Inferior parietal cortex (tissue), 1 donor: Measurements from ENCODE around the gene CTRB1.
"Not testable (repeated sequence)": the region's sequence is repeated elsewhere in the genome, so short reads cannot be mapped to it uniquely, and the experiment has no call there.

ENCODE experiments used
- DNase-seq: peaks from one replicate; pipeline ENCODE4 v3.0.0-alpha.2; 2016; ENCODE audit errors: extremely low spot score

CTRB1 gene

GRCh38 chr16:75271441-75272096 lies 52.8 kb downstream of the CTRB1 start:
- DNase-seq = no peak

DNA sequence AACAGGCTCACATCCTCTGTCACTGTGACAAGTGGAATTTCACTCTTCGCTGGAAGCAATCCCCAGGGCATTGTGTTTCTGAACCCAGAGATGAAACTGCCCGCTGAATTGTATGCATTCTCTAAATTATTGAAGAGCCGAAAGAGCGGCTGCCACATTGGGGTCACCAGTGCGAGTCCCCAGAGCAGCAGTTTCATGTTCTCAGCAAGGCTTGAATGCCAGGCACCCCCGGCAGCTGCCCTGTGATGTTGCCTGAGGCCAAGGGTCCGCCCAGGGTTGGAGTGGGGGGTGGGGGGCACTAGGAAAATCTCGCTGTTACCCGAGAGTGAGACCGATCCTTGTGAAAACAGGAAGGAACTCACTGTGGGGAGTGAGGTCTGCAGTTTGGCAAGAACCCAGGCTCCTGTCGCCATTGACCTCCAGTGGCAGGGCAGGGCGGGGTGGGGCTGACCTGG lies 53.3 kb downstream of the CTRB1 start:
- DNase-seq = no peak

DNA sequence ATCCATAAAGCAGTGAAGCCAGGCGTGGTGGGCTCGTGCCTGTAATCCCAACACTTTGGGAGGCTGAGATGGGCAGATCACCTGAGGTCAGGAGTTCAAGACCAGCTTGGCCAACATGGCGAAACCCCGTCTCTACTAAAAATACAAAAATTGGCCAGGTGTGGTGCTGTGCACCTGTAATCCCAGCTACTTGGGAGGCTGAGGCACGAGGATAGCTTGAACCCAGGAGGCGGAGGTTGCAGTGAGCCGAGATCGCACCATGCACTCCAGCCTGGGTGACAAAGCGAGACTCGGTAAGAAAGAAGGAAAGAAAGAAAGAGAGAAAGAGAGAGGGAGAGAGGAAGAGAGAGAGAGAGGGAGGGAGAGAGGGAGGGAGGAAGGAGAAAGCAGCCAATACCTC lies 53.8 kb downstream of the CTRB1 start:
- DNase-seq = not testable (repeated sequence)

- DNase-seq = no peak
Observed at GRCh38 chr16:75273054-75273925, 54.5 kb downstream of the CTRB1 start.
